ENCODE data around the gene SYT13. TPM values are rescaled to one million over a fixed set of nuclear protein-coding genes. Genes with fewer than 3 reads are reported as not detected.

The SYT13 gene
- total and polyA plus RNA-seq, 2 of the 4 experiments (the other 2 are of a cell fraction), result not detected

DNA sequence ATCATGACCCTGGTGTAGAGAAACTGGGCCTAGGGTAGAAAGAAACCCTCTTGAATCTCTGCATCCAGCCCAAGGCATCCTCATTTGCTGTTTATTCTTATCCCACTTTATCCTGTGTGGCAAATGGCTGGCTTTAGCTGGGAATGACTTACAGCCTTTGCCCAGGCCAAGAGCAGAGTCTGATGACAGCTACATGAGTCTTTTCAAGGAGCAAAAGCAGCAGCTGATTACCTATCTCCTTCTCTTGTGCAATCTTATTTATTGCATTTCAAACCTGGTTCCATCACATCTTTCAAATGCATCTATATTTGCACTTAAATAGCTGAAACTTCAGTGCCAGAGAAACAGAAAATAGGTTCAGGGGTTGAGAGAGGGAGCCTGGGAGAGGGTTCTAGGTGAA is 26.1 kb downstream of the SYT13 start:
- no peak for DNase-seq
- no peak overlapping the region for H2AFZ ChIP-seq (replicated peaks; ENCODE audit: low read length, poor library complexity)
- H2BK5ac ChIP-seq (ENCODE audit: low read depth, low read length, poor library complexity, severe bottlenecking), result no peak overlapping the region
- H4K20me1 ChIP-seq (ENCODE audit: insufficient read depth, low read length), result no peaks in the 10 kb centered on the region
- H3K4me1 ChIP-seq (ENCODE audit: control insufficient read depth, insufficient read depth, low read length), result 0 out of 2 replicates have a peak, but pooled peaks cover 1% of the 10 kb centered on the region
- in situ Hi-C loops (cut with MboI; ENCODE audit: low sequenced_read_pairs), result no loop called here
- H3K27ac ChIP-seq (ENCODE audit: insufficient read depth, low read length), result no peak overlapping the region
- intact Hi-C loops (cut with micrococcal nuclease), result no loop called here
- no peak for ATAC-seq (ENCODE audit: low read depth)
- H3K79me1 ChIP-seq (ENCODE audit: low read depth in 1 of 2, low read length in 2 of 2), result no peaks in the 10 kb centered on the region
- no peak overlapping the region for H3K14ac ChIP-seq (replicated peaks; ENCODE audit: low read depth, low read length)
- H2AK5ac ChIP-seq (ENCODE audit: low read depth, low read length), result no peak overlapping the region
- H3K36me3 ChIP-seq (ENCODE audit: control insufficient read depth, insufficient read depth, low read length), result no peaks in the 10 kb centered on the region
- BruUV-seq (replicated peaks), result no TSS peak
- peaks cover 2% of the 10 kb centered on the region; the same call in 1 of the 2 replicates for H3K27me3 ChIP-seq (ENCODE audit: control insufficient read depth, insufficient read depth, low read length)
- H2BK120ac ChIP-seq (ENCODE audit: low read depth, low read length), result no peak overlapping the region
- no peak overlapping the region for H3K4me3 ChIP-seq (ENCODE audit: insufficient read depth, low read depth, low read length)
- no peak overlapping the region for H3K23ac ChIP-seq (ENCODE audit: low read depth, low read length)
- no peak overlapping the region for H2BK15ac ChIP-seq (ENCODE audit: low read depth, low read length)
- ChIA-PET POLR2A (ENCODE audit: unreplicated experiment) (no interaction called here), CTCF (interaction anchor here (0.6 kb wide), 1 partner anchor 16 kb away, joined by 3 read pairs; no protein-coding TSS in a partner anchor)
- TF ChIP-seq CHD1 (IDR thresholded peaks at IDR 0.05; ENCODE audit: low read depth, low read length) (no peak), MXI1 (IDR thresholded peaks at IDR 0.05; ENCODE audit: borderline replicate concordance, low read depth, low read length) (no peak), CEBPB (IDR thresholded peaks at IDR 0.05; ENCODE audit: low read depth, low read length) (peak; percentile 43)
- no peak overlapping the region for H4K5ac ChIP-seq (ENCODE audit: low read depth, low read length)
- no peaks in the 10 kb centered on the region for H3K9me1 ChIP-seq (ENCODE audit: insufficient read depth, low read length)
- no peaks in the 10 kb centered on the region; the same call in 1 of the 2 replicates for H3K9me3 ChIP-seq (ENCODE audit: control insufficient read depth, insufficient read depth, low read length)
- dilution Hi-C loops (cut with HindIII; ENCODE audit: low sequenced_read_pairs, unreplicated experiment), result no loop called here
- H2BK20ac ChIP-seq (ENCODE audit: low read depth, low read length), result no peak overlapping the region
- H3K9ac ChIP-seq (ENCODE audit: low read depth, low read length), result no peak overlapping the region
- H3K18ac ChIP-seq (ENCODE audit: low read depth, low read length), result no peak overlapping the region
- H3K4me2 ChIP-seq (ENCODE audit: low read depth, low read length), result no peak overlapping the region
- H3K4ac ChIP-seq (ENCODE audit: low read depth, low read length), result no peak overlapping the region
- H2AK9ac ChIP-seq (replicated peaks; ENCODE audit: low read depth, low read length, poor library complexity), result peak overlapping the region; percentile 10
- H4K91ac ChIP-seq (ENCODE audit: insufficient read depth, low read depth, low read length), result no peak overlapping the region
- no peak overlapping the region for H3K56ac ChIP-seq (ENCODE audit: extremely low read depth, insufficient read depth, low read length)
- H4K8ac ChIP-seq (ENCODE audit: low read depth in 2 of 2, low read length in 2 of 2), result no peak overlapping the region
